Dedifferentiated amniotic fluid mesenchymal stem cell (primary cell): ENCODE results near the gene SLC30A3.

Source experiments
- DNase-seq: peaks from one replicate; pipeline ENCODE4 v3.0.0-alpha.2; 2016; ENCODE audit errors: extremely low spot score

SLC30A3 gene

DNA sequence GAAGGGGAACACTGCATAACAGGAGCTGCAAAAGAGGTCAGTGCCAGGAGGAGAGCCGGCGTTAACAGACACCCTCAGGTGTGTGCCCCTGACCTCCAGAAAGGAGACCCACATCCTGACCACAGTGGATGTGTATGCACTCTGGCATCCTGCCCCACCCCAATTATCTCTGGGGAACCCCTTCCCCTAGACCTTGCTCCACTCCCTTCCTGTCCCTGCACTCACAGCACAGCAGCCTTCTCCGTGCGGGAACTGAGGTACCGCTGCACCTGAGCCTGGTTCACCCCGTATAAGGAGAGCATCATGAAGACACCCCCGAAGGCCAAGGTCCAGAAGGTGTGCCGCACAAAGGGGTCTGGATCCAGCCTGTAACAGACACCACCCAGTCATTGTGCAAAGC is 58.3 kb downstream of the SLC30A3 start:
- DNase-seq, result no peak

DNA sequence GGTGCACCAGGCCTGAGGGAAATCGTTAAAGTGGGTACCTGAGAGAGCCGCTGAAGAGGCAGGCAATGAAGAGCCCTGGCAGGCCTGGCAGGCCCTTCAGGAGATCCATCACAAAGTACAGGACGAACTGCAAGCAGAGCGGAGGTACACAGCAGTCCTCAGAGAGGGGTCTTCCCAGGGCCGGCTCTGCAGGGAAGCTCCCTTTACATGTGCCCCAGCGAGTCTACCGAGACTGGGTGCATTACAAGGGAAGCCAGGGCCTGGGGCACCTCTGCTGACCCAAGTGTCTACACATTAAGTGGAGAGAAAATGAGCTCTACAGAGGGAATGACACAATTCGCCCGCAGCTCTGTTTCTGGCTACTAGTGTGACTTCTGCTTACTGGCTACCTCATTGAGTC is 59.1 kb downstream of the SLC30A3 start:
- no peak for DNase-seq
